Measurements from ENCODE around the gene LIN9.

The LIN9 gene

GRCh38 chr1:226220473-226221189, 88.3 kb downstream of the LIN9 start:
- Histone ChIP-seq H3F3A (ENCODE audit: insufficient read depth) (peaks cover 7% of the 10 kb centered on the region), H3K9me2 (replicated peaks; ENCODE audit: insufficient read depth, low read length) (no peaks in the 10 kb centered on the region), H3K79me2 (ENCODE audit: insufficient read depth, low read length) (no peaks in the 10 kb centered on the region), H4K20me1 (ENCODE audit: low read depth, low read length) (no peaks in the 10 kb centered on the region), H3K36me3 (ENCODE audit: low read length) (no peaks in the 10 kb centered on the region), H3K4me3 (ENCODE audit: insufficient read depth, low read length, poor library complexity, severe bottlenecking) (no peak overlapping the region), H2AFZ (ENCODE audit: low read depth, low read length, severe bottlenecking) (no peak overlapping the region), H3K9me3 (ENCODE audit: insufficient read depth, low read length) (no peaks in the 10 kb centered on the region), H3K27me3 (ENCODE audit: low read length) (no peaks in the 10 kb centered on the region), H3K9ac (ENCODE audit: low read length) (no peak overlapping the region), H3K4me2 (ENCODE audit: low read depth, low read length, poor library complexity, severe bottlenecking) (no peak overlapping the region), H3K27ac (ENCODE audit: low read depth, low read length) (no peak overlapping the region)
- TF ChIP-seq EZH2phosphoT487 (conservative IDR thresholded peaks at IDR 0.05; ENCODE audit: low read length) = no peak

DNA sequence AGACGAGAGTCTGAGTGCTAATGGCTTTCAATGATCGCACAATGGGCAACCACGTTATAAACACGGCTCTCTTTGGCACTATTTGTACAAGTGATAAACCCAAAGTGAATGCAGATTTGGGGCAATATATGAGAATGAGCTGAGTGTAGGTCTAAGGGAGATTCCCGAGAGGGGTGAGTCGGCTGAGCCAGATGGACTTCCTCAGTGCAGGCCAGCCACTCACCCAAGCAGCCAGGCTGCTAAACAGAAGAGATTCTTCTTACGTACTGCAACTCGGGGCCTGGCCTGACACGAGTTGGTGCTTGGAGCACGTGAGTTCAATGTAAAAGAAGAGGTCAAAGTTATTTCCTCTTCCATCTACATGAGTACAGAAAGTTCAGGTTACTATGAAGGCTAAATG, 91.7 kb downstream of the LIN9 start:
- Histone ChIP-seq H3K36me3 (ENCODE audit: low read length) (no peaks in the 10 kb centered on the region), H3K9me2 (replicated peaks; ENCODE audit: insufficient read depth, low read length) (no peaks in the 10 kb centered on the region), H3K4me2 (ENCODE audit: low read depth, low read length, poor library complexity, severe bottlenecking) (no peak overlapping the region), H4K20me1 (ENCODE audit: low read depth, low read length) (no peaks in the 10 kb centered on the region), H3K9me3 (ENCODE audit: insufficient read depth, low read length) (no peaks in the 10 kb centered on the region), H2AFZ (ENCODE audit: low read depth, low read length, severe bottlenecking) (no peak overlapping the region), H3K9ac (ENCODE audit: low read length) (no peak overlapping the region), H3K27me3 (ENCODE audit: low read length) (no peaks in the 10 kb centered on the region), H3F3A (ENCODE audit: insufficient read depth) (0 out of 2 replicates have a peak, but pooled peaks cover 3% of the 10 kb centered on the region), H3K27ac (ENCODE audit: low read depth, low read length) (no peak overlapping the region), H3K79me2 (ENCODE audit: insufficient read depth, low read length) (no peaks in the 10 kb centered on the region), H3K4me3 (ENCODE audit: insufficient read depth, low read length, poor library complexity, severe bottlenecking) (no peak overlapping the region)
- TF ChIP-seq, protein P1, sequence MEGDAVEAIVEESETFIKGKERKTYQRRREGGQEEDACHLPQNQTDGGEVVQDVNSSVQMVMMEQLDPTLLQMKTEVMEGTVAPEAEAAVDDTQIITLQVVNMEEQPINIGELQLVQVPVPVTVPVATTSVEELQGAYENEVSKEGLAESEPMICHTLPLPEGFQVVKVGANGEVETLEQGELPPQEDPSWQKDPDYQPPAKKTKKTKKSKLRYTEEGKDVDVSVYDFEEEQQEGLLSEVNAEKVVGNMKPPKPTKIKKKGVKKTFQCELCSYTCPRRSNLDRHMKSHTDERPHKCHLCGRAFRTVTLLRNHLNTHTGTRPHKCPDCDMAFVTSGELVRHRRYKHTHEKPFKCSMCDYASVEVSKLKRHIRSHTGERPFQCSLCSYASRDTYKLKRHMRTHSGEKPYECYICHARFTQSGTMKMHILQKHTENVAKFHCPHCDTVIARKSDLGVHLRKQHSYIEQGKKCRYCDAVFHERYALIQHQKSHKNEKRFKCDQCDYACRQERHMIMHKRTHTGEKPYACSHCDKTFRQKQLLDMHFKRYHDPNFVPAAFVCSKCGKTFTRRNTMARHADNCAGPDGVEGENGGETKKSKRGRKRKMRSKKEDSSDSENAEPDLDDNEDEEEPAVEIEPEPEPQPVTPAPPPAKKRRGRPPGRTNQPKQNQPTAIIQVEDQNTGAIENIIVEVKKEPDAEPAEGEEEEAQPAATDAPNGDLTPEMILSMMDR (IDR thresholded peaks at IDR 0.05; ENCODE audit: insufficient read depth, low read length, poor library complexity, severe bottlenecking) = no peak
- TF ChIP-seq EZH2phosphoT487 (conservative IDR thresholded peaks at IDR 0.05; ENCODE audit: low read length) = no peak

- Histone ChIP-seq H3K9ac (ENCODE audit: low read length) (no peak overlapping the region), H3K27ac (ENCODE audit: low read depth, low read length) (no peak overlapping the region), H3K79me2 (ENCODE audit: insufficient read depth, low read length) (no peaks in the 10 kb centered on the region), H4K20me1 (ENCODE audit: low read depth, low read length) (no peaks in the 10 kb centered on the region), H3F3A (ENCODE audit: insufficient read depth) (0 out of 2 replicates have a peak, but pooled peaks cover 3% of the 10 kb centered on the region), H3K9me3 (ENCODE audit: insufficient read depth, low read length) (no peaks in the 10 kb centered on the region), H2AFZ (ENCODE audit: low read depth, low read length, severe bottlenecking) (no peak overlapping the region), H3K36me3 (ENCODE audit: low read length) (no peaks in the 10 kb centered on the region), H3K27me3 (ENCODE audit: low read length) (no peaks in the 10 kb centered on the region), H3K4me3 (ENCODE audit: insufficient read depth, low read length, poor library complexity, severe bottlenecking) (no peak overlapping the region), H3K4me2 (ENCODE audit: low read depth, low read length, poor library complexity, severe bottlenecking) (no peak overlapping the region), H3K9me2 (replicated peaks; ENCODE audit: insufficient read depth, low read length) (no peaks in the 10 kb centered on the region)
- TF ChIP-seq, protein P1 (IDR thresholded peaks at IDR 0.05; ENCODE audit: insufficient read depth, low read length, poor library complexity, severe bottlenecking) = no peak
- no peak for TF ChIP-seq EZH2phosphoT487 (conservative IDR thresholded peaks at IDR 0.05; ENCODE audit: low read length)
Measured at GRCh38 chr1:226216056-226216455, 92.9 kb downstream of the LIN9 start.

- Histone ChIP-seq H3K36me3 (ENCODE audit: low read length) (no peaks in the 10 kb centered on the region), H3K4me3 (ENCODE audit: insufficient read depth, low read length, poor library complexity, severe bottlenecking) (no peak overlapping the region), H2AFZ (ENCODE audit: low read depth, low read length, severe bottlenecking) (no peak overlapping the region), H3K9me2 (replicated peaks; ENCODE audit: insufficient read depth, low read length) (no peaks in the 10 kb centered on the region), H4K20me1 (ENCODE audit: low read depth, low read length) (no peaks in the 10 kb centered on the region), H3K79me2 (ENCODE audit: insufficient read depth, low read length) (no peaks in the 10 kb centered on the region), H3F3A (ENCODE audit: insufficient read depth) (0 out of 2 replicates have a peak, but pooled peaks cover 3% of the 10 kb centered on the region), H3K9ac (ENCODE audit: low read length) (no peak overlapping the region), H3K4me2 (ENCODE audit: low read depth, low read length, poor library complexity, severe bottlenecking) (no peak overlapping the region), H3K9me3 (ENCODE audit: insufficient read depth, low read length) (no peaks in the 10 kb centered on the region), H3K27ac (ENCODE audit: low read depth, low read length) (no peak overlapping the region), H3K27me3 (ENCODE audit: low read length) (no peaks in the 10 kb centered on the region)
- TF ChIP-seq, protein P1 (IDR thresholded peaks at IDR 0.05; ENCODE audit: insufficient read depth, low read length, poor library complexity, severe bottlenecking) = no peak
- no peak for TF ChIP-seq EZH2phosphoT487 (conservative IDR thresholded peaks at IDR 0.05; ENCODE audit: low read length)
Measured at GRCh38 chr1:226215239-226215638, 93.7 kb downstream of the LIN9 start.

Data from SU-DHL-6 (cell line).